RKO (cell line): ENCODE measurements around the gene ZNF808.
"Not testable (repeated sequence)": the region's sequence is repeated elsewhere in the genome, so short reads cannot be mapped to it uniquely, and the experiment has no call there.

Experiments used
- DNase-seq: peaks from one replicate; pipeline ENCODE4 v3.0.0-alpha.2; 2016; ENCODE audit warnings: low spot score

ZNF808 gene

DNA sequence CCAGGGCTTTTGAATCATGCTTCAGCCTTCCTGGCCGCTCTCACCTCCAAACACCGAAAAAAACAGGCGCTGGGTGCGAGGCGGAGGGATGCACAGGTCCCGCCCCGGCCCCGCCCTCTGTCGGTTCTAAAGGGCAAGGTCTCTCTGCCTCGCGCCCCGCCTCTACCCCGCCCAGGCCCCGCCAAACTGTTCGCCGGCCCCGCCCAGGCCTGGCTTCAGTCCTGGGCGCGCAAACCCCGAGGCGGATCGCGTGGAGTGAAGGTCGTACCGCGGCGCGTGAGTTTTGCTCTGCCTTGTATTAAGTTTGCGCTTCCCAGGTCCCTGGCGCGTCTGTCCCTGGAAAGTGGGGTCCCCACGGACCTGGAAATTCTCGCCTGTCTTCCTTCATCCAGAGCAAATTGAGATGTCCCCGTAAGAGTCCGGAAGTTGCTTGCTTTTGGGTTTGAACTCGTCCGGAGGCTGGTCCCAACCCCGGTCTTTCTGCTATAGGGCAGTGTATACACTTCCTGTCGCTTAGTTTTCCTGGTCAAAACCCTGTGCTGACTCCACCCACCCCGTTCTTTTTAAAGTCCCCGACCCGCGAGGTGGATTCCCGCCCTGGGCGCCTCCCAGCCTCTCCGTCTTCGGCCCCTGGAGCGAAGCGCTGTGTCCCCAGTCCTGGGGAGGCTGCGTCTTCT lies 8.4 kb downstream of the ZNF808 start:
- peak; percentile 84 for DNase-seq

DNA sequence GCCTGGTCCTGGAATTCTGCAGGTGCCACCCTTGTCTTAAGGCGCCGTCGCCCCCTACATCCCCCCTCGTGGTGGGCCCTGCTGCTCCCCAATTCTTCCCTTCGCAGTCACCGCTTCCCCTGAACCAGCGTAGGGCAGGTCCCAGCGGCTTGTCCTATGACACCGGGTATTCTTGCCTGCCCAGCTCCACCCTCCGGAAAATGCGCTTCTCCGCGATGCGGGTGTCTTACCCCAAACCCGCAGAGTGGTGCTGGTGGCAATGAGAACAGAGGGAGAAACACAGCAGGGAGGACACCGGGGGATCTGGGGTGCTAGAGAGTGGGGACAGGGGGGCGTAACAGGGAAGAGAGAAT lies 9.0 kb downstream of the ZNF808 start:
- DNase-seq, result peak; percentile 48

DNA sequence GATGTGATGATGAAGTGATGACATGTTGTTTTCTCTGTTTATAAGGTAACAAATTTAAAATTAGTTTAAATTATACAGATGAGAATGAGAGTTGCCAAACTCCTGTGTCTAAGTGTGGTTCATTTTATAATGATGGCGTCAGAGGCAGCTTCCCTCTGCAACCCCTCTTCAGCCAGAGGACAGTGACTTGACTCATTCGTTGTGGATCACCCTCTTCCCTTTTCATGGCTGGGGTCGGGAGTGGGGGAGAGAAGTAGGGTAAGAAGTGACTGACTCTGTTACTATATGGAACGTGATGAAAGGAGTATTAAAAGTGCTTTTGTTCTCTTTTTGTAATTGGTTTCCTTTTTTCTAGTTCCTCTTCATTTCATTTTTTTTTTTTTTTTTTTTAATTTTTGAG lies 11.3 kb downstream of the ZNF808 start:
- not testable (repeated sequence) for DNase-seq

DNA sequence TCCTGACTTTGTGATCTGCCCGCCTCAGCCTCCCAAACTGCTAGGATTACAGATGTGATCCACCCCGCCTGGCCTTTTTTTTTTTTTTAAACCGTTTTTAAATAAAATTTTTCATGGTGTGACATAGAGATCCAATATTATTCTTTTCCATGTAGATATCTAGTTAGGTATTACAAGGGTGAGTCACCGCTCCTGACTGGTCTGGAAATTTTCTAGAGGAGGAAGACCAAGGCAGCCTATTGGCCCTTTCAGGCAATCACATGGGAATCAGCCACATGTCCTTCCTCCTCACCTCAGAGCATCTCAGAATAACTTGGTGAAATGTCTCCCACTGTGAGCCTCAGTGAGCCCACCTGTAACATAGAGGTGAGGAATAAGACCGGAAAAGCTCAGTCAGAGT lies 13.7 kb downstream of the ZNF808 start:
- peak; percentile 35 for DNase-seq

DNA sequence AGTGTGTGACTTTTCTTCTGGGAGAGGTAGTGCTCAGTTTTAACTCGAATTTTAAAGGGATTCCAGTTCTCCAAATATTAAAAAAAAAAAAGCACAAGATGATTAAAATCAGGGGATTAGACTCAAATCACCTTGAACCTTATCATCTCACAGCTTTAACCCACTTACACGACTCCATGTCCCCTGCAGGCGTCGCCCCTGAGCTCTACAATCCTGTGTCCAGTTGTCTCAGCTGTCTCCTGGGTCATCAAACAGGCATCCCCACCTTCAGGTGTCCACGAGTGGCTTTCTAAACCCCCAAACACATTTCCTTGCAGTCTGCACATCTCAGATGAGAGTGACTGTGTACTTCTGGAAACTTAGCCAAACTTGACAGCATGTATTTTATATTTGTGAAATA lies 14.1 kb downstream of the ZNF808 start:
- no peak for DNase-seq

DNA sequence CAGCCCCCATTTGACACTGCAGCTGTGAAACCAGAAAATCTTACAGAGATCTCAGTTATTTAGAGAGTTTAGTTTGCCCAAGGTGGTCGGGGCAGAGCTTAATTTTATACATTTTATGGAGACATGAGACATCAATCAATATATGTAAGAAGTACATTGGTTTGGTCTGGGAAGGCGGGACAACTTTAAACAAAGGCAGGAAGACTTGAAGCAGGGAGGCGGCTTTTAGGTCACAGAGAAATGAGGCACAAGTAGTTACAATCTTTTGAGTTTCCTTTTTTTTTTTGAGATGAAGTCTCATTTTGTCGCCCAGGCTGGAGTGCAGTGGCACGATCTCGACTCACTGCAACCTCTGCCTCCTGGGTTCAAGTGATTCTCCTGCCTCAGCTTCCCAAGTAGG lies 15.1 kb downstream of the ZNF808 start:
- DNase-seq, result not testable (repeated sequence)

DNA sequence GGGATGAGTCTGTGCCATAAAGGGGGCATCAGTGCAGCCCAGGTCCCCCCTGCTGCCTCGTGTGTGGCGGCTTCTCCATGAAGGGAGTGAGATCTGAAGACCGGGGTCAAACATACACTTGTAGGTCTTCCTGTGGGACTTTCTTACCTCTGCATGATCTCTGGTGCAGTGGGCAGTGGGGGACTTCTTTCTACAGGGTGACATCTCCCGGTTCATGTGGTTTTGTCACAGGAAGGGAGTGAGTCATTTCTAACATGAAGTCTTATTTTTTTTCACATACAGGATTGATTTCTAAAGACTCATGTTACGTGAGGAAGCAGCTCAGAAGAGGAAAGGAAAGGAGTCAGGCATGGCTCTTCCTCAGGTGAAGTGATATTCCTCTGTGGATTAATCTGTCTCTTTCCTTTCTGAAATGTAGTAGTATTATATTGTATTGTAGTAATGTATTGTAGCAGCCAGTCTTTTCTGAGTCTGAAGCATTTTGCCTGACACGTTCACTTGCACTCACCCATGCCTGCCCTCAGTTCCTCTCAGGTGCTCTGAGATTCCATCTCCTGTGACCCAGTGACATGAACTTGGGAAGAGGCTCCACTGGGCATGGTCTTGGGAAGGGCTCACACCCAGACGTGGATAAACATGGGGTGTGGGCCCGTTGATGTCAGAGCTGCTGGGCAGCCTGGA lies 15.7 kb downstream of the ZNF808 start:
- peak; percentile 35 for DNase-seq

DNA sequence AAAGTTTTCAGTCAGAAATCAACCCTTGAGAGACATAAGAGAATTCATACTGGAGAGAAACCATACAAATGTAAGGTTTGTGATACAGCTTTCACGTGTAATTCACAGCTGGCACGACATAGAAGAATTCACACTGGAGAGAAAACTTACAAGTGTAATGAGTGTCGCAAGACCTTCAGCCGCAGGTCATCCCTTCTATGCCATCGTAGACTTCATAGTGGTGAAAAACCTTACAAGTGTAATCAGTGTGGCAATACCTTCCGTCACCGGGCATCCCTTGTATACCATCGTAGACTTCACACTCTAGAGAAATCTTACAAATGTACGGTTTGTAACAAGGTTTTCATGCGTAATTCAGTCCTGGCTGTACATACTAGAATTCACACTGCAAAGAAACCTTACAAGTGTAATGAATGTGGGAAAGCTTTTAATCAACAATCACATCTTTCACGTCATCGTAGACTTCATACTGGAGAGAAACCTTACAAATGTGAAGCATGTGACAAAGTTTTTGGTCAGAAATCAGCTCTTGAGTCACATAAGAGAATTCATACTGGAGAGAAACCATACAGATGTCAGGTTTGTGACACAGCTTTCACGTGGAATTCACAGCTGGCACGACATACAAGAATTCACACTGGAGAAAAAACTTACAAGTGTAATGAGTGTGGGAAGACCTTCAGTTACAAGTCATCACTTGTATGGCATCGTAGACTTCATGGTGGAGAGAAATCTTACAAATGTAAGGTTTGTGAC lies 26.9 kb downstream of the ZNF808 start:
- DNase-seq, result no peak

DNA sequence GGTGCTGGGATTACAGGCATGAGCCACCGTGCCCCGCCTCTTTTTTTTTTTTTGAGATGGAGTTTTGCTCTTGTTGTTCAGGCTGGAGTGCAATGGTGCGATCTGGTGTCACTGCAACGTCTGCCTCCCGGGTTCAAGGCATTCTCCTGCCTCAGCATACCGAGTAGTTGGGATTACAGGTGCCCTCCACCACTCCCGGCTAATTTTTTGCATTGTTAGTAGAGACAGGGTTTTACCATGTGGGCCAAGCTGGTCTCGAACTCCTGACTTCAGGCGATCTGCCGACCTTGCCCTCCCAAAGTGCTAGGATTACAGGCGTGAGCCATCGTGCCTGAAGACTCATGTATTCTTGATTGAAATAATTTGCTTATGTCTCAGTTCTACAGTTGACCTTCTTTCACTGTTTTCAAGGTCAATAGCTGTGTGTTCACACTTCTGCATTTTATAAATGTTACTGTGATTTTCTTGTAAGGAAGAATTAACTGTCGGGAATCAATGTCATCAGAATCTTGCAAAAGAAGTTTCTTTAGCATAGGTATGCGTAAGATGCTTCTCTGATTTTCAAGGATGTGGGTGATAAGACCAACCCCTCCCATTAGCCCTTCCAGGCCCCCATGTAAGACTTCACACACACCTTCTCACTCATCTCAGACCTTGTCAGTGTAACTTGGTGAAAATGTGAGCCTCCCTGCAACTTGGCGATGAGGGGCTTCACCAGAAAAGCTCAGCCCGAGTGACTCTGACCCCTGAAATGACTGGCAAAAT lies 29.9 kb downstream of the ZNF808 start:
- no peak for DNase-seq

DNA sequence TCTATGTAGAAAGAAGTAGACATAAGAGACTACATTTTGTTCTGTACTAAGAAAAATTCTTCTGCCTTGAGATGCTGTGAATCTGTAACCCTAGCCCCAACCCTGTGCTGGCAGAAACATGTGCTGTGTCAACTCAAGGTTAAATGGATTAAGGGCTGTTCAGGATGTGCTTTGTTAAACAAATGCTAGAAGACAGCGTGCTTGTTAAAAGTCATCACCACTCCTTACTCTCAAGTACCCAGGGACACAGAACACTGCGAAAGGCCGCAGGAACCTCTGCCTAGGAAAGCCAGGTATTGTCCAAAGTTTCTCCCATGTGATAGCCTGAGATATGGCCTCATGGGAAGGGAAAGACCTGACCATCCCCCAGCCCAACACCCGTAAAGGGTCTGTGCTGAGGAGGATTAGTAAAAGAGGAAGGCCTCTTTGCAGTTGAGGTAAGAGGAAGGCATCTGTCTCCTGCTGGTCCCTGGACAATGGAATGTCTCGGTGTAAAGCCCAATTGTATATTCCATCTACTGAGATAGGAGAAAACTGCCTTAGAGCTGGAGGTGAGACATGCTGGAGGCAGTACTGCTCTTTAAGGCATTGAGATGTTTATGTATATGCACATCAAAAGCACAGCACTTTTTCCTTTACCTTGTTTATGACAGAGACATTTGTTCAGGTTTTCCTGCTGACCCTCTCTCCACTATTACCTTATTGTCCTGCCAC lies 31.4 kb downstream of the ZNF808 start:
- DNase-seq, result not testable (repeated sequence)

DNA sequence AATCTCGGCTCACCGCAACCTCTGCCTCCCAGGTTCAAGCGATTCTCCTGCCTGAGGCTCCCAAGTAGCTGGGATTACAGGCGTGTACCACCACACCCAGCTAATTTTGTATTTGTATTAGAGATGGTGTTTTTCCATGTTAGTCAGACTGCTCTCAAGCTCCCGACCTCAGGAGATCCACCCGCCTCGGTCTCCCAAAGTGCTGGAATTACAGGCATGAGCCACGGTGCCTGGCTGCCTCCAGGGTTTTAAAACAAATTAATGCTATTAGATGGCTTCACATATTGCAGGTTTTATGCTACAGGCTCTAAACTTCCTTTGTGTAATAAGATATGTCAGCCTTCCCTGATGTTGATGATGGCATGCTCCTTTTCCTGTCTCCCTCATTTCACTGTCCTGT lies 34.1 kb downstream of the ZNF808 start:
- DNase-seq, result not testable (repeated sequence)

DNA sequence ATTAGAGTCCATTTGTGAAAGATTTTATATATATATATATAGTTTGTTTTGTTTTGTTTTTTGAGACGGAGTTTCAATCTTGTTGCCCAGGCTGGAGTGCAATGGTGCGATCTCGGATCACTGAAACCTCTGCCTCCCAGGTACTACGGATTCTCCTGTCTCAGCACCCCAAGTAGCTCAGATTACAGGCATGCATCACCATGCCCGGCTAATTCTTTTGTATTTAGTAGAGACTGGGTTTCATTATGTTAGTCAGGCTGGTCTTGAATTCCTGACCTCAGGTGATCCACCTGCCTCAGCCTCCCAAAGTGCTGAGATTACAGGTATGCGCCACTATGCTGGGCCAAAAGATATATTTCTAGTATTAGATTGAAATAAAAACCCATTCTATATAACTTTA lies 38.7 kb downstream of the ZNF808 start:
- DNase-seq, result no peak

DNA sequence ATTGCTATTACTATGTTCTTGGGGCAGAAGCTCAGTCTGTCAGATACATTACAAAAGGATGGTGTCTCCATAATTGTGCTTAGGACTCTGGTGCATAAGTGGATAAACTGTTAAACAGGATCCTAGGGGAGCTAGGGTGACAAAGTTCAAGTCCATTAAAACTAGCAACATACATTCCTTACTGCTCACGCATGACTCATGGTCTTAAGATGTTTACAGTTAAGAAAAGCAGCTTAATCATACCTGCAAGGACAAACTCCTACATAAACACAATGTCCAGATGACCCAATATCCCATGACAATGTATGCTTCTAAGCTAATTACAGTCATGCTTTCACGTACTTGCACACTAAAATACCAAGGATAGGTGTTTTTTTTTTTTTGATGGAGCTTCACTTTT lies 39.1 kb downstream of the ZNF808 start:
- peak; percentile 92 for DNase-seq

DNA sequence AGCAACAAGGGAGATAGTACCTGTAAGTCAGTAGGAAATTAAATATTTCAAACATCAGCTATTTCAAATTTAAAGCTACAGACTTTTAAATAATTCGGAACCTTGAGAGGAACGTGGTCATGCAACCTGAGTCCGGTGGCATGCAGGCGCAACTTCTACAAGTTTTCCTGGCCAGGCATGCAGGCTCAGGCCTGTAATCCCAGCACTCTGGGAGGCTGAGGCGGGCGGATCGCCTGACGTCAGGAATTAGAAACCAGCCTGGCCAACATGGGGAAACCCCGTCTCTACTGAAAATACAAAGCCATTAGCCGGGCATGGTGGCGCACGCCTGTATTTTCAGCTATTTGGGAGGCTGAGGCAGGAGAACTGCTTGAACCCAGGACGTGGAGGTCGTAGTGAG lies 40.5 kb downstream of the ZNF808 start:
- no peak for DNase-seq

DNA sequence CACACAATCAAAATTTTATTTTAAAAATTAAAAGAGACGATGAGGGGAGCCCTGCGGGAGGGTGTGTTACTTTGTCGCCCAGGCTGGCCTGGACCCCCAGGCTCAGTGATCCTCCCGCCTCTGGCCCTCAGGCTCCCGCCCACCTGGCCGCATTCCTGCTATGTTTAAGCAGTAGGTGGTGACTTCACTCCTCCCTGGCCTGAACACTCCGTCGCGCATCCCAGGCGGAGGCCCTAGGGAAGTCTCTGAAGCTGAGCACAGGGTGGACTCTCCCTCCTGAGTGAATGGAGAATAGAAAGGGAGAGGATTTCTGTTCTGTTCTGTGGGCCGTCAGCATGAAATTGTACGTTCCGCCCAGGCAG lies 42.2 kb downstream of the ZNF808 start:
- not testable (repeated sequence) for DNase-seq

DNA sequence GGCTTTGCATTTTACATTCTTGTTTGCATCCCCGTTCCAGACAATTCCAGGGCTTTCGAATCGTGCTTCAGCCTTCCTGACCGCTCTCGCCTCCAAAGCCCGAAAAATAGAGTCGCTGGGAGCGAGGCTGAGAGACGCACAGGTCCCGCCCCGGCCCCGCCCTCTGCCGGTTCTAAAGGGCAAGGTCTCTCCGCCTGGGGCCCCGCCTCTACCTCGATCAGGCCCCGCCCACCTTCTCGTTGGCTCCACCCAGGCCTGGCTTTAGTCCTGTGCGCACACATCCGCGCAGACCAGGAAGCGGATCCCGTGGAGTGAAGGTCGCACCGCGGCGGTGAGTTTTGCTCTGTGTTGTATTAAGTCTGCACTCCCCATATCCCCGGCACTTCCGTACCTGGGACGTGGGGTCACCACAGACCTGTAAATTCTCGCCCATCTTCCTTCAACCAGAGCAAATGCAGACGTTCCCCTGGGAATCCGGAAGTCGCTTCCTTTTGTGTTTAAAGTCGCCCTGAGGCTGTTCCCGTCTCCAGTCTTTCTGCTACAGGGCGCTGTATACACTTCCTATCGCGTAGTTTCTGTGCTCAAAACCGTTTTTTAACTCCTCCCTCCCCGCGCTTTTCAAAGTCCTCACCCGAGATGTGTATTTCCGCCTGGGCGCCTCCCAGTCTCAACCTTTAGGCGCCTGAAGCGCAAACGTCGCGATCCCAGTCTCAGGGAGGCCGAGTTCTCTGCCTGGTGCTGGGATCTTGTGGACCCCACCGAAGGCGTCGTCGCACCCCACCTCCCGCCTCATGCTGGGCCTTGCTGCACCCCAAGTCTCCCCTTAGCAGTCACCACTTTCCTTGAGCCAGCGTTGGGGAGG lies 42.8 kb downstream of the ZNF808 start, which contains the start of gene ZNF701:
Gene ZNF701 (plus strand): TSS at position 288 of the 862 bp plus-strand sequence. CDS start 3,861 bp downstream, outside the sequence.
- no peak for DNase-seq

DNA sequence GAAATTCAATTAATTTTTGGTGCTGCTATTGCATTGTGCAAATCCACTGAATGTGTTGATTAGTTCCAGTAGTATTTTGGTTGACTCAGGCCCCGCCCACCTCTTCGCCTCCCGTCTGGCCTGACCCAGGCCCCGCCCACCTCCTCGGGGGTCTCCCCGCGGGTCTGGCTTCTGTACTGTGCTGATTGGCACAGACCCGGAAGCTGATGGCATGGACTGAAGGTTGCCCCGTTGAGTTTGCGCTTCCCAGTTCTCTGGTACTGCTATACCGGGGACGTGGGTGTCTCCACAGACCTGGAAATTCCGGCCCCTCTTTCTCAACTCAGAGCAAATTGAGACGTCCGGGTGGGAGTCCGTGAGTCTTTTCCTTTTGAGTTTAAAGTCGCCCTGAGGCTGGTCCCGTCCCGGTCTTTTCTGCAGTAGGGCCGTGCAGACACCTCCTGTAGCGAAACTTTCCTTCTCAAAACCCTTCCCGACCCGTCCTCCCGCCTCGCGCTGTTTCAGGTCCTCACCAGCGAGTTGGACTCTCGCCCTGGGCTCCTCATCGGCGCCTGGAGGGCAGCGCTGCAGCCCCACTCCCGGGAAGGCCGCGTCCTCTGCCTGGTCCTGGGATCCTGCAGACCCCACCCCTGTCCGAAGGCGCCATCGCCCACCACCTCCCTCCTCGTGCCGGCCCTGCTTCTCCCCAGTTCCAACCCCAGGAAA lies 57.4 kb downstream of the ZNF808 start:
- DNase-seq, result no peak

DNA sequence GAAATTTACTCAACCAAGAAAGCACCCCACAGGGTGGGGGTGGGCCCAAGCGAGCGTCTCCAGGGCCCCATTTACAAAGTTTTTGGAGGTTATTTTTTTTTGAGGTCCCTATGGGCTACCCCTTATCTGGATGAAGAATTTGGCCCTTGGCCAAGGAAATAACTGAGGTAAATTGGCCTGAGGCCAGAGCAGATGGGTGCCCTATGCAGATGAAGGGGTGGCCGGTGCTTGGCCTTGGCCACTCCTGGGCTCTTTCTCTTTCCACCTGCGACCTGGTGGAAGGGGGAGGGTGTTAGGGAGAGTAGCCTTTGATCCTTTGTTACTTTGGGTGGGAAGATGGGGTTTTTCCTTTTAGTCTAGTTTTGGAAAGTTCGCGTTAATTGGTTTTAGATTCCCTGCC lies 58.1 kb downstream of the ZNF808 start:
- no peak for DNase-seq

DNA sequence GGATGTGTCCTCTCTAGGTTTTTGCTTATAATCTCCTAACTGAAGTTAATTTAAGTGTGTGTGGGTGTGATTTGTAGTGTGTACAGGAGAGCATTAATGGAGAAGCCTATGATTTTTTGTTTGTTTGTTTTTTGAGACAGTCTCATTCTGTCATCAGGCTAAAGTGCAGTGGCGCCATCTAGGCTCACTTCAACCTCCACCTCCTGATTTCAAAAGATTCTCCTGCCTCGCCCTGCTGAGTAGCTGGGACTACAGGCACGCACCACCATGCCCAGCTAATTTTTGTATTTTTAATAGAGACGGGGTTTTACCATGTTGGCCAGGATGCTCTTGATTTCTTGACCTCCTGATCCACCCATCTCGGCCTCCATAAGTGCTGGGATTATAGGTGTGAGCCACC lies 63.3 kb downstream of the ZNF808 start:
- DNase-seq, result no peak

DNA sequence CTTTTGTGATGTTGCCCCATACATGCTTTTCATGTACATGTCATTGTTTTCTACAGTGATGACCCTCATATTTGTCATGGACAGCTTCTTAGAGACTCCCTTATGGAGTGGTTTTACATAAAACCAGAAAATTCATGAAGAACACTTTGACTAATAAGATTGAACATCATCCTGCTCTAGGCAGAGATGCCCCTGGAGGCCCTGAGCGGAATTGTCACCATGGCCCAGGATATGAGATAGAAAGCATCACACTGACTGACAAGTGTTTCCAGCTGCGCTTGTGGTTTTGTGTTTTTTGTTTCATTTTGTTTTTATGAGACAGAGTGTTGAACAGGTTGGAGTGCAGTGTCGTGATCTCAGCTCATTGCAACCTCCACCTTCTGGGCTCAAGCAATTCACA lies 64.8 kb downstream of the ZNF808 start:
- peak; percentile 22 for DNase-seq
